DLD1 (cell line): ENCODE data around the gene C17orf100.

ENCODE experiments used
- in situ Hi-C: cut with HindIII; loops from 2 replicates; pipeline ENCODE4 v1.10.0; 2017; ENCODE audit warnings: low sequenced_read_pairs

The C17orf100 gene

DNA sequence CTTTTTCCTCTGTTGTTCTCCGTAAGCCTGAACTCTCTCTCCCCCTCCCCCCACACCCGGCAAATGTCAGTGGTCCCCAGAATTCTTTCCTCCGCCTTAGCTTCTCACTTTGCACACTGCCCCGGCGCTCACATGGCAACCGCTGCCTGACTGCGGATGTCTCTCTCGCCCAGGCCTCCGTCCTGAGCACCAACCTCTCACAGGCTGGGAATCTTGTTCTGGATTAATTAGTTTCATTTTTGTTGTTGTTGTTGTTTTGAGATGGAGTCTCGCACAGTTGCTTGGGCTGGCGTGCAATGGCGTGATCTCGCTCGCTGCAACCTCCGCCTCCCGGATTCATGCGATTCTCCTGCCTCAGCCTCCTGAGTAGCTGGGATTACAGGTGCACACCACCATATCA is 16.7 kb downstream of the C17orf100 start:
- in situ Hi-C loops = no loop called here

DNA sequence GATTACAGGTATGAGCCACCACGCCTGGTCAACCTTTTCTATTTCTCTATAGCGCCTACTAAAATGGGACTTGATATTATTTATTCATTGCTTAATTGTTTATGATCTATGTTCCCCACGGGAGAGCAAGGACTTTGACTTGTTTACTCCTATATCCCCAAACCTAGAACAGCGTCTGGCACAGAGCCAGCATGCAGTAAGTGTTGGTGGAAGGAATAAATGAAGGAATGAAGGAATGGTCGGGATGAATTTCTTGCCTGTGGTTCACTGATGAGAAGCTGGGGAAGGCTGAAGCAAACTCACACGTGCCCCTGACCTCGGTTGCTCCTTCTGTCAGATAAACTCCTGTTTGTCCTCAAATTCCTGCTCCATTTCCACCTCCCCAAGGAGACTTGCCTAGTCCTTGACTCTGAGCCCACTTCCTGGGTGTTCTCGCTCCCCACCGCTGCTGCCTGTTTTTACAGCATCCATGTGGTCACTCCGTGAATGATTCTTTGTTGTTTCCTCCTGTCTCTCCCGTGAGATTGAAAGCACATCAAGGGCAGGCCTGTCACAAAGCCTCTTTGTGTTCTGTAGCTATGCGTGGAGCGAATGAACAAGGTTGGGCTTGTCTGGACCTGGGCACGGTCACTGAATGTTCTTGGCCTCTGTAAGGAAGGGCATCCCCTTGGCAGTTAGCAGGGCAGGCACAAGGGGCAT is 17.3 kb downstream of the C17orf100 start:
- in situ Hi-C loops = no loop called here

DNA sequence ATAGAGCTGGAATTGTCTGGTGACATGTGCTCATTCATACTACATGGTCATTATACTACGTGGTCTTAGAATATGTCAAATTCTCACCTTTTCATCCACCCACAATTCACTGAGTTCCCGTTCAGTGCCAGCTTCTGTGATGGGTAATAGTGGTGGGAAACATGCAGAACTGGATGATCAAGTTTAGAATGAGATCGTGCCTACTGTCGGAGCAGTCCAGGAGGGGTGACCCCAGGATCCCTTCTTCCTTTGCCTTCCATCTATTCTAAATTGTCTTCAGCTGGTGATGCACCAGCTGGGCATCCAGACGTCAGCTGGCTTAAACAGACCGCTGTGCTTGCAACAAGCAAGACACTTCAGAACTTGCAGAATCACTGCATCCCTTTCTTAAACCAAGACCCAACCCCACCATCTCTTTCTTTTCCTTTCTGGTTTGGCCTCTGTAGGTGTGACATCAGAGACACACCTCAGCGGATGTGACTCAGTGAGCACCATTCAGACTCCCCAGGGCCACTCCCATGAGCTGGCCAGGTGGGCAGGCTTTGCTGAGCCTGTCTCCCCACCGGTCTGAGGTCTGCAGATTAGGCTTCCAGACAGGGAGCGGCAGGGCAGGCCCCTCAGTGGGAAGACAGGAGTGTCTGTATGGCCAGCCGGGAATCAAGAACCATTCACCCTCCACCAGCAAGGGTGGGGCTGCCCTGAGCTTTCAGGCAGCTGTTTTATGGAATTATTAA is 18.1 kb downstream of the C17orf100 start:
- in situ Hi-C loops = no loop called here

DNA sequence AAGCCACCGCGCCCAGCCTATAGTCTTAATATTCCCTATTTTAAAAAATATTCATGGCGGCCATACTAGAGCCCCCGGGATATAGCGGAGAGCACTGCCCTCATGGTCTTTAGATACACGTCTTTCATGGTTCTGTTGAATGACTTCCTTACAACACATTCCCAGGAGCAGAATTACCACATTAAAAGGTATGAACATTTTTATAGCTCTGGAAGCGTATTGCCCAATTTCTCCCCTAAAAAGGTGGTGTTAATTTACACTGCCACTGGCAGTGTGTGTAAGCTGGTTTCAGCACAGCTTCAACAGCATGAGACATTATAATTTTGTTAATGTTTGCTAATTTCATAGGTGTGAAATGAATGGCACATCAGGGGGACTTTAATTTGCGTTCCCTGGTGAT is 19.0 kb downstream of the C17orf100 start:
- in situ Hi-C loops = no loop called here

DNA sequence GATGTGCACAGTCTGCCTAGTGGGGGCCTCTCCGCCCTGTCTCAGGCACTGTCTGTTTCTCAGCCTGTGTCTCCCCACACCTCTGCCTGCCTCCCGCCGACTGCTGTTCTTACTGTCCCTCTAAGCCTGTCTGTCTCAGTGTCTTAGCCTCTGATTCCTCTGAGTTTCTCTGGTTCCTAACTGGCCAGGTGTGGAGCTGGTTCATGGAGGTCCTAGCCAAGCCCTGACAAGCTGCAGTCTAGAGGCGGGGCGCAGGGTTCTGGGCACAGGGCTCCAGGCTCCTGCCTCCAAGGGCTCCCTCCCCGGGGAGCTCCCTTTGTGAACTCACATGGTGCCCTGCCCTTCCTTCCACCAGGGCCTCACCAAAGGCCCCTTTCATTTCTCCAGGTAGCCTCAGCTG is 19.4 kb downstream of the C17orf100 start:
- in situ Hi-C loops = no loop called here

GRCh38 chr17:6671431-6671830 is 19.9 kb downstream of the C17orf100 start:
- in situ Hi-C loops = no loop called here

DNA sequence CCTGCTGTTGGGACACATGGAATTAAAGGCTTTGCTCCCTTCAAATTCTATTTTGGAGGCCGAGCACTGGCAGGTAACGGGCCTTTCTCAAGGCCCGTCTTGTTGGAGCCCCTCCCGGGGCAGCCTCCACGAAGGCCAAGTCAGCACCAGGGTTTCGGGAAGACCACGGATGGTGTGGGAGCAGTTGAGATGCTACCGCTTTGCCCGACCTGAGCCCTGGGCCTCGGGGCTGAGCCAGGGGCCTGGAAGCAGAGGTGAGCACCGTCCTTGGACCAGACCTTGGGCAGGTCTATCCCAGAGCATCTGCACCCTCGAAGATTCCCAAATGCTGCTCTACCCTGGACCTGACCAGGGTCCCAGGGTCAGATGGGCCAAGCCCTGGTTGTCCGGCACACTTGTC is 23.0 kb downstream of the C17orf100 start:
- in situ Hi-C loops = no loop called here

DNA sequence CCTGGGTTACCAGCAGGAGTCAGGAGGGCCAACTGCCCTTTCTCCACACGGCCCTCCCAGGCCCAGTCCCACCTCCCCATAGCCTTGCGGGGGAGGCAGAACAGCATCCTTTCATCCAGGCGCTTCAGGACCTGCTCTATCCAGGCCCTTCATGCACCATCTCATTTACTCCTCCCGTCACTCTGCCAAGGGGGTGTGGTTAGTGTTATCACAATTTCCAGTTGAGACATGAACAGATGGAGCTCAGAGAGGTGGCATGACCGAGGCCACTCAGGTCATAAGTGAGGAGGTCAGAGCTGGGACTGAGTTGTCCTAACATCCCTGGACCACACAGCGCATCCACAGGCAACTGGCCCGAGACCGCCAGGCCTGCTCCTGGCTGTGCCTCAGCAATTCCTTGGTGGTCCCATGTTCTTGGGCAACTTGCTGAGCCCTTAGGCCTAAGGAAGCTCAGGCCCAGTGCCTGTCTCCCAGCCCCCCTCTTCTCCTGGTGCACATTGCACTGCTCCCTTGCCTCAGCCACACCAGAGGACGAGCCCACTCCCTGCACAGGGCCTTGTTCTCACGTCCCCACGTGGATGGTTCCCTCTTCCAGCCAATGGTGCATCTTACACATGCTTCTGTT is 23.8 kb downstream of the C17orf100 start:
- in situ Hi-C loops = no loop called here

DNA sequence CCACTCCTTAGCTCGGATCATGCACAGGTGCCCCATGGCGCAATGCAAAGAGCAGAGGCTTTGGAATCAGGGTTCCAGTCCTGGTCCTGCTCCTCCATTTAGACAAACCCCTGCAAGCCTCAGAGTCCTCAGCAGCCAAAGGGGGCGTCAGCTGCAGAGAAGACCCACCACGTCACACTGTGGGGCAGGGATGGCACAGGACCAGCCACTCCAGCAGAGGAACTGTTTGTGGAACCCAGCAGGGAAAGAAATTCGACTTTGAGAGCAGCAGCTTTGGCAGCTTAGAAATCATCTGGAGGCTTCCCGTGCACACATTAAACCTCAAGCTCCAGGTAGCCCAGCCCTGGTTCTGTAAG is 25.2 kb downstream of the C17orf100 start:
- in situ Hi-C loops = no loop called here

DNA sequence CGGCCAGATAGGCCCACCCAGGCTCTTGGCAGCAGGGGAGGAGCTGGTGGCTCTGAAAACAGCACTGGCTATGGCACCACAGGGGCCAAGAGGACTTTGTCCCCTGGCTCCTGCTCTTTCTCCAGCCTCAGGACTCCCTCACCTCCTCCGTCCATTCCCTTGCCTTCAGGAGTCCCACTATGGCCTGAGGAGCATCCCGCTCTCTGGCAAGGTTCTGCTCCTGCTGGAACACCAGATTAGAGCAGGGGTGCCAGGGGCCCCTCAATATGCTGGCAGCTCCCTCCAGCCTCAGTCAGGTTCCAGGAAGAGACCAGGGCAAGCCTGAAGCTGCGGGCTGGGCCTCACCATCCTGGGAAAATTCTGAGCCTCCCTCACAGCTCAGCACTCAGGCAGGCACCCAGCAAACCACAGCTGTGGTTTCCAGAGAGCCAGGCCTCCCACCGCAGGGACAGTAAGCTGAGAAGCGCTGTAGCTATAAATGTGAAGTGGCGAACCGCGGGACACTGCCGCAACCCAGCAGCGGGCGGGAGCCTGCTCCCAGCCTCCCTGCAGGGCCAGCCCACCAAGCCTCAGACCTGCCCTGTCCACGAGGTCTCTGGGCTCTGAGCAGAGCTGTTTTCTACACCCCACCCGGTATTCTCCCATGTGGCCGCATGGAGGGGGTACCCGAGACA is 25.7 kb downstream of the C17orf100 start:
- in situ Hi-C loops = no loop called here

- in situ Hi-C loops = no loop called here
Measured at GRCh38 chr17:6677946-6678345, 26.4 kb downstream of the C17orf100 start.

- in situ Hi-C loops = no loop called here
Measured at GRCh38 chr17:6679241-6679640, 27.7 kb downstream of the C17orf100 start.

DNA sequence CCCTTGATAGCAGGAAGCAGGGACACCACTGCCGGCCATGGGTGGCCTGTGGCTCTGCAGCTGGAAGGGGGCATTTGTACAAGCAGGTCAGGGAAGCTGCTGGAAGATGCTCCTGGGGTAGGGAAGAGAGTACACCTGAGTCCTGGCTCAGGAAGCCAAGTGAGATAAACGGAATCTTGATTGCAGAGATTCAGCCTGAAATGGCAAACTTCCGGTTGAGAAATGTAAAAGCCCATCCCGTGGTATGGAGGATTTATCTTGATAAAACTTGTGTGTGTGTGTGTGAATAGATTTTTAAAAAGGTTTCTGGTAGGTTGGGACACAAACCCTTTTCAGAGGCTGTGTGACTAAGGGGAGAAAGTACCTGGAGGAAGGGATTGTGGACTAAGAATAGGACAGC is 29.6 kb downstream of the C17orf100 start:
- in situ Hi-C loops = no loop called here

GRCh38 chr17:6681671-6682070 is 30.1 kb downstream of the C17orf100 start:
- in situ Hi-C loops = no loop called here

DNA sequence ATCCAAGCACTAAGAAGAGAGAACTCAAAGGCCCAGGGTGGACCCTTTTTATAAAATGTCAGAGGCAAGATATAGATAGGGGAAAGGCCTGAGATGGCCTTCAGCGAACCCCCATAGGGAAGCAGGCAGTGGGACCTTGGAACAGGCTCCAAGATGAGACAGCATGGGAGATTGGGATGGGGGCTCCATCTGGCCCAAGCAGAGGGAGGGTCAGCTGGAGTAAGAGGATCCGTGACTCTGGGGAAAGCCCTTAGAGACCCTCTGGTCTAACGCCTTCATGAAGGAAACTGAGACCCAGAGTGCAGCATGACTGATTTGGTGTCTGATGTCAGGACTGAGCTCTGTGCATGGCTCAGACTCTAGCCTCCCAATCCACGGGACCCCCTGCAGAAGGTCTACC is 30.8 kb downstream of the C17orf100 start:
- in situ Hi-C loops = no loop called here

DNA sequence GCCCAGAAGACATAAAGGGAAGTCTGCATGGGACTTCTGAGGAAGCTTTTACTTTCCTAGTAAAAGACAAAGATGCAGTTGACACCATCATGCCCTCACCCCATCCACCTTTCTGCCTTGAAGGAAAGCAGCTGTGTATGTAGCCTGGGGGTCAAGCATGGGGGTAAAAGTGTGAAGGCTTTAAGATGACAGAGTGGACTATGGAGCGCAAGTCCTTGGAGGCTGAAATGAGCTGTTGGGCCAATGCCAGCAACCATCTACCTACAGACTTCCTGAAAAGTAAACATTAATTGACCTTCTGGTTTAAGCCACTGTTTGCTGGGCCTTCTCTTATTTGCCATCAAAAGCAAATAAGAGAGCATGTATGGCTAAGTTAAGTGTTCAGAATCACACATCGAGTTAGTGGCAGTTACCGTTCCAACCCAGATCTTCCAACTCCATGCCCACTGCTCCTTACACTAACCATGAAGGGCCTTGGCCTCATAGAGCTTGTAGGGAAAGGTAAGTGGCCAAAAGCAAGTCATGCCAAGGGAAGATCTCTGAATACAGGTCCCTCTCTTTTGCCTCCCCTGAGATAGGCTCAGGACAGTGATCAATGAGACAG is 31.6 kb downstream of the C17orf100 start:
- in situ Hi-C loops = no loop called here

- in situ Hi-C loops = no loop called here
Measured at GRCh38 chr17:6683730-6684459, 32.3 kb downstream of the C17orf100 start.

- in situ Hi-C loops = no loop called here
Measured at GRCh38 chr17:6684460-6684783, 32.9 kb downstream of the C17orf100 start.

DNA sequence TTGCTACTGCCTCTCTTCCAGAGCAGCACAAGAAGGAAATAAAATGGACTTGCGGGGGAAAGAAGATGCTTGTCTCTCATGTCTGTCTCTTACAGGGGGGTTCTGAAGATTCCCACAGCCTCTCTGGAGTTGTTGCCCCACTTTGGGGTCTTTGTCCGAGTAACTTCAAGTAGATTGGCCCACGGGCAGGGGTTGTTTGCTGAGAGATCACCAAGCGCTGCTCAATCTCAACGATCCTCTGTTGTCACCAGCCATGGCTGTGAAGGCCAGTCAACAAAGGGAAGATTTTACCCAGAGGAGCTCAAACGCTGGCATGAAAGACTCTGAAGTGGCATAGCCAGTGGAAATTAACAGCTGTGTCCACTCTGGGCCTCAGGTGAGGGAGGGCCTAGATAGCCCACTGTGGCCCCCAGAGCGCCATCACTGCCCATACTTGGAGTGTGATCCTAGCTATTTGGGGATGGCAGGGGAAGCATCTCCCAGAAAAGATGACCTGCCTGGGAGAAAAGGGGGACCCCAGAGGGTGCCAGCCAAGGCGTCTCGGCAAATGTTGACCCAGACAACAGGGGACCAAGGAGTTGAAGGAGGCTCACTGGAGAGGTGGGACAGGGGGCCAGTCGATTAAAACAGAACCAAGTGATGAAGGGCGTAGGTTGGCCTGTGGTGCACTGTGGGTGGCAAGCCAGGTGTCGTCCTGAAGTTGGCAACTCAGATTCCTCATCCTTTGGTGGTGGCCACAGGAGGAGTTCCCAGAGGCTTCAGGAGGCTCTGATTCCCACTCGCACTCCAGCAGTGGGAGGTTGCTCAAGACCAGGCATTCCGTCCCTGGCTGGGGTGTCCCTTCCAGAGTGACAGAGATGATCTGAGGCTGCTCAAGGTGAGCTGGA is 33.6 kb downstream of the C17orf100 start:
- in situ Hi-C loops = no loop called here

DNA sequence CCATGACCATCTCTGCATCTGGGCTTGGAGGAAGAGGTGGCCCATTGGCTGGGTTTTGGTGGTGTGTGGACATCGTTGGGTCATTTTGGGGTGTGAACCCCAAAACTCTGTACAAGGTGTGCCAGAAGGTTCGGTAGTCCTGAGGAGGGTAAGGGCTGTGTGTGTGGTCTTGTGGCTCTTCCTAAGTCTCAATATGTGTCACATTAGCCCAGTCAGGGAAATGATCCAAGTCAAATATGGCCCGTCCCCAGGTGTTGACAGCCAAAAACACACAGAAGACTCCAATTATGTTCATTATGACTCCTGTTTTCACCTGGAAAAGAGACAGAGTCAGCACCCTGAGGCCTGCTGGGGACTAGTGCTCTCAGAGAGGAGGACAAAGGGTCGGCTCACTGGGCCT is 34.5 kb downstream of the C17orf100 start:
- in situ Hi-C loops = no loop called here
